Measurements from ENCODE around the gene COL27A1. TPM values are rescaled to one million over a fixed set of nuclear protein-coding genes. Genes with fewer than 3 reads are reported as not detected.

COL27A1 gene
- total RNA-seq, 3 donors from 2014 or later, result 1.4 to 2.8 (median 1.7) TPM

- ATAC-seq (no peak), DNase-seq (no peak)
- no peaks in the 10 kb centered on the region for H3K9me3 Mint-ChIP-seq
- no peaks in the 10 kb centered on the region for H3K36me3 Mint-ChIP-seq (ENCODE audit: insufficient read depth)
- H3K4me1 Mint-ChIP-seq (ENCODE audit: low read depth), result peaks cover 4% of the 10 kb centered on the region
- H3K4me3 Mint-ChIP-seq, result no peak overlapping the region
- H3K27me3 Mint-ChIP-seq (ENCODE audit: low read depth), result peaks cover 4% of the 10 kb centered on the region
These were observed 130.9 kb downstream of the COL27A1 start for GRCh38 chr9:114286146-114286679.

- peaks cover 4% of the 10 kb centered on the region for H3K4me1 Mint-ChIP-seq (ENCODE audit: low read depth)
- no peak for DNase-seq
- H3K36me3 Mint-ChIP-seq (ENCODE audit: insufficient read depth), result no peaks in the 10 kb centered on the region
These were observed 131.8 kb downstream of the COL27A1 start for GRCh38 chr9:114287001-114287762.

DNA sequence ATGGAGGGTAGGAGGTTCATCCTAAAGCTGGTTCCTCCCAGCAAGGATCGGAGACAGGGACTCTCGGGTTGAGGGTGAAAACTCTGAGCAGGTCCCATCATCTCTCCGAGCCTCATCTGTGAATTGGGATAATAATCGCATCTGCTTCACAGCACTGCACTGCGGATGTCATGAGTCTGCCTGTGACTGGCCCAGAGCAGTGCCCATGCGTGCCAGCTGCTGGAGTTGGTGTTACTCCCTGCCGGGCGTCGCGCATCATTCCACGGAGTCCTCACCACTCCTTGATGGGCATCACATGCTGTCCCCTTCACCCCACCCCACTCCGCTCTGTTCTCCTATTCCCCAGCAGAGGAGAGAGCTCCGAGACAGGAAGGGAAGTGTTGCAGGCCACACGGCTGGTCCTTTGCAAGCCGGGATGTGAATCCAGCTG lies 132.4 kb downstream of the COL27A1 start:
- Mint-ChIP-seq H3K4me3 (no peak overlapping the region), H3K27me3 (ENCODE audit: low read depth) (peaks cover 4% of the 10 kb centered on the region), H3K4me1 (ENCODE audit: low read depth) (peaks cover 4% of the 10 kb centered on the region), H3K9me3 (no peaks in the 10 kb centered on the region), H3K36me3 (ENCODE audit: insufficient read depth) (no peaks in the 10 kb centered on the region)
- DNase-seq, result no peak
- no peak for ATAC-seq

More at GRCh38 chr9:114287001-114287762, 131.8 kb downstream of the COL27A1 start:
- no peak overlapping the region for H3K4me3 Mint-ChIP-seq
- ATAC-seq, result no peak
- peaks cover 4% of the 10 kb centered on the region for H3K27me3 Mint-ChIP-seq (ENCODE audit: low read depth)
- H3K9me3 Mint-ChIP-seq, result no peaks in the 10 kb centered on the region

DNA sequence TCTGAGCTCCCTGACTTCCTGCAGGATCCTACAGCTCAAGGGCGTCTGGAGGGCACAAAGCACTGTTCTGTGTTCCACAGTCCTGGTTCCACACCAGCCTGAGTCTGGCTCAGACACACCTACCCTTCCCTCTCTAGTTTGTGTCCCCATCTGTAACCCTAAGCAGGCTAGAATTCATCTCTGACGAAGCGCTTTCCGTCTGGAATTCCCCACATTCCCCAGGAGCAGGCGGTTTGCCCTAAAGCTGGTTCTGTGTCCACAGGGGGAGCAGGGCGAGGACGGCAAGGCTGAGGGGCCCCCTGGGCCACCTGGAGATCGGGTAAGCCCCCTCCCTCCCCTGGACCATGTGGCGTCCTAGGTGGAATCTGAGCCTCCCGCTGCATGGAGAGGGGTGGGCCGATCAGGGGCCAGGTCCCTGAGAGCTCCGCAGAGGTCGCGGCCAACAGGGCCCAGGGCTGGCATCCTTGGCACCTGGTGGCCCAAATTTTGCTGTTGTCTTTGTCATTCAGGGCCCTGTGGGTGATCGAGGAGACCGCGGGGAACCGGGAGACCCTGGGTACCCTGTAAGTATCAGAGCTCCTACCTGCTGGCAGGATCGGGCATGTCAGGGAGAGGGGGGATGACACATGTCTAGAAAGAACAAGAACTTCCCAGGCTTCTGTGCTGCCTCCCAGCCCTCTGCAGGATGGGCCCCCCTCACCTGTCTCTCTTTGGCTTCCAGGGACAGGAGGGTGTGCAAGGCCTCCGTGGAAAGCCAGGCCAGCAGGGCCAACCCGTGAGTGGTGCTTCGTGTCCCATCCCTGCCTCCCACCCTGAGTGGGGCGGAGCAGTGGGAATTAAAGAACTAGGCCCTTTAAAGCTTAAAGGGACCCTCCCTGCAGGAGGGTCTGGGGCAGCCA lies 133.1 kb downstream of the COL27A1 start:
- no peak overlapping the region for H3K4me3 Mint-ChIP-seq
- H3K36me3 Mint-ChIP-seq (ENCODE audit: insufficient read depth), result no peaks in the 10 kb centered on the region
- peaks cover 4% of the 10 kb centered on the region for H3K27me3 Mint-ChIP-seq (ENCODE audit: low read depth)
- ATAC-seq (no peak), DNase-seq (no peak)
- H3K4me1 Mint-ChIP-seq (ENCODE audit: low read depth), result peaks cover 4% of the 10 kb centered on the region
- no peaks in the 10 kb centered on the region for H3K9me3 Mint-ChIP-seq

GRCh38 chr9:114289106-114289505 lies 133.8 kb downstream of the COL27A1 start:
- no peak overlapping the region for H3K4me3 Mint-ChIP-seq
- ATAC-seq (no peak), DNase-seq (no peak)
- peaks cover 4% of the 10 kb centered on the region for H3K27me3 Mint-ChIP-seq (ENCODE audit: low read depth)
- H3K9me3 Mint-ChIP-seq, result no peaks in the 10 kb centered on the region
- peaks cover 4% of the 10 kb centered on the region for H3K4me1 Mint-ChIP-seq (ENCODE audit: low read depth)
- H3K36me3 Mint-ChIP-seq (ENCODE audit: insufficient read depth), result no peaks in the 10 kb centered on the region

DNA sequence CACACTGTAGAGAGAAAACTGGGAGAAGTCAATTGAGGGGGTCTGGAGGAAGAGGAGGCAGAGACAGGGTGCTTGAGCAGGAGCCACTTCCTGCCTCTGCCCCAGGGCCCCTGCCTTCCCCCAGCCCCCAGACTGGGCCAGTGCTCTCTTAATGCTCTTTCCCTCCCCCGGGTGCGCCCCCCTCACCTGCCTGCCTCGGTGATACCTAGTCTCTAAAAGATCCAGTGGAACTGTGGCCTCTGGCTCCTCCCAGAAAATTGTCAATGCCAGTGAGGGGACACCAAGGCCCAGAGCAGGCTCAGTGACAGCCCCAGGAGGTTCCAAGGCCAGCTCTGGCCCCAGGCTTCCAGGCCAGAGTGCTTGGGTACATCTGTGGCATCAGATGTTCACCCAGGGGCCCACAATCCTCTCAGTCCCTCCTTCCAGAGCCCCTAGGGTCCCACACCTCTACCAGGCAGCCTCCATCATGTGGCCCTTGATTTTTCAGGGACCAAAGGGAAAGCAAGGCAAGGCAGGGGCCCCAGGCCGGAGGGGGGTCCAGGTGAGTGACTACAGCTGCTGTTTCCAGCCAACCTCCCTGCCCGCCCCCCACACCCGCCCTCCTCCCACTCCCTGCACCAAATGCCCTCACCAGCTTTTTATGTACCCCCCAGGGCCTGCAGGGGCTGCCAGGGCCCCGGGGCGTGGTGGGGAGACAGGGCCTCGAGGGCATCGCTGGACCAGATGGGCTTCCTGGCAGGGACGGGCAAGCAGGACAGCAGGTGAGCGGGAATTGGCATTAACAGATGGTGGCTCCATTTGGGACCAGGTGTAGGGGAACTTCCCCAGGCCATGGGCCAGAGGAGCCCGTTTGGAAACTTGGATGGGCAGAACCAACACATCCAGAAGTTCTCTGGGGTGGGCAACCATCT lies 134.5 kb downstream of the COL27A1 start:
- Mint-ChIP-seq H3K4me1 (ENCODE audit: low read depth) (peaks cover 4% of the 10 kb centered on the region), H3K27me3 (ENCODE audit: low read depth) (peaks cover 4% of the 10 kb centered on the region), H3K9me3 (peaks cover 4% of the 10 kb centered on the region), H3K36me3 (ENCODE audit: insufficient read depth) (no peaks in the 10 kb centered on the region), H3K4me3 (no peak overlapping the region)
- no peak for ATAC-seq
- no peak for DNase-seq

GRCh38 chr9:114290561-114290986 lies 135.2 kb downstream of the COL27A1 start:
- Mint-ChIP-seq H3K4me3 (no peak overlapping the region), H3K27me3 (ENCODE audit: low read depth) (peaks cover 4% of the 10 kb centered on the region), H3K4me1 (ENCODE audit: low read depth) (peaks cover 4% of the 10 kb centered on the region), H3K36me3 (ENCODE audit: insufficient read depth) (no peaks in the 10 kb centered on the region), H3K9me3 (peaks cover 10% of the 10 kb centered on the region)
- ATAC-seq, result no peak
- DNase-seq, result no peak

GRCh38 chr9:114291064-114291474 lies 135.7 kb downstream of the COL27A1 start:
- peaks cover 3% of the 10 kb centered on the region for H3K36me3 Mint-ChIP-seq (ENCODE audit: insufficient read depth)
- H3K9me3 Mint-ChIP-seq, result peaks cover 13% of the 10 kb centered on the region
- peaks cover 4% of the 10 kb centered on the region for H3K27me3 Mint-ChIP-seq (ENCODE audit: low read depth)
- H3K4me3 Mint-ChIP-seq, result no peak overlapping the region
- DNase-seq, result peak; percentile 68
- peaks cover 4% of the 10 kb centered on the region for H3K4me1 Mint-ChIP-seq (ENCODE audit: low read depth)
- peak; percentile 37 to 54 for ATAC-seq

- Mint-ChIP-seq H3K36me3 (ENCODE audit: insufficient read depth) (peaks cover 3% of the 10 kb centered on the region), H3K27me3 (ENCODE audit: low read depth) (peaks cover 4% of the 10 kb centered on the region), H3K4me1 (ENCODE audit: low read depth) (peaks cover 4% of the 10 kb centered on the region), H3K9me3 (peaks cover 18% of the 10 kb centered on the region), H3K4me3 (no peak overlapping the region)
- ATAC-seq, result no peak
- DNase-seq, result no peak
These were observed 136.7 kb downstream of the COL27A1 start for GRCh38 chr9:114291886-114292590.

- peaks cover 4% of the 10 kb centered on the region for H3K4me1 Mint-ChIP-seq (ENCODE audit: low read depth)
- H3K9me3 Mint-ChIP-seq, result peaks cover 18% of the 10 kb centered on the region
- peaks cover 4% of the 10 kb centered on the region for H3K27me3 Mint-ChIP-seq (ENCODE audit: low read depth)
- no peak for ATAC-seq
- DNase-seq, result no peak
- H3K36me3 Mint-ChIP-seq (ENCODE audit: insufficient read depth), result peaks cover 3% of the 10 kb centered on the region
- no peak overlapping the region for H3K4me3 Mint-ChIP-seq
These were observed 139.3 kb downstream of the COL27A1 start for GRCh38 chr9:114294664-114295063.

- Mint-ChIP-seq H3K9me3 (peaks cover 18% of the 10 kb centered on the region), H3K4me1 (ENCODE audit: low read depth) (no peaks in the 10 kb centered on the region), H3K4me3 (no peak overlapping the region), H3K36me3 (ENCODE audit: insufficient read depth) (peaks cover 3% of the 10 kb centered on the region), H3K27me3 (ENCODE audit: low read depth) (peaks cover 3% of the 10 kb centered on the region)
- DNase-seq (no peak), ATAC-seq (no peak)
These were observed 141.0 kb downstream of the COL27A1 start for GRCh38 chr9:114296338-114296737.

DNA sequence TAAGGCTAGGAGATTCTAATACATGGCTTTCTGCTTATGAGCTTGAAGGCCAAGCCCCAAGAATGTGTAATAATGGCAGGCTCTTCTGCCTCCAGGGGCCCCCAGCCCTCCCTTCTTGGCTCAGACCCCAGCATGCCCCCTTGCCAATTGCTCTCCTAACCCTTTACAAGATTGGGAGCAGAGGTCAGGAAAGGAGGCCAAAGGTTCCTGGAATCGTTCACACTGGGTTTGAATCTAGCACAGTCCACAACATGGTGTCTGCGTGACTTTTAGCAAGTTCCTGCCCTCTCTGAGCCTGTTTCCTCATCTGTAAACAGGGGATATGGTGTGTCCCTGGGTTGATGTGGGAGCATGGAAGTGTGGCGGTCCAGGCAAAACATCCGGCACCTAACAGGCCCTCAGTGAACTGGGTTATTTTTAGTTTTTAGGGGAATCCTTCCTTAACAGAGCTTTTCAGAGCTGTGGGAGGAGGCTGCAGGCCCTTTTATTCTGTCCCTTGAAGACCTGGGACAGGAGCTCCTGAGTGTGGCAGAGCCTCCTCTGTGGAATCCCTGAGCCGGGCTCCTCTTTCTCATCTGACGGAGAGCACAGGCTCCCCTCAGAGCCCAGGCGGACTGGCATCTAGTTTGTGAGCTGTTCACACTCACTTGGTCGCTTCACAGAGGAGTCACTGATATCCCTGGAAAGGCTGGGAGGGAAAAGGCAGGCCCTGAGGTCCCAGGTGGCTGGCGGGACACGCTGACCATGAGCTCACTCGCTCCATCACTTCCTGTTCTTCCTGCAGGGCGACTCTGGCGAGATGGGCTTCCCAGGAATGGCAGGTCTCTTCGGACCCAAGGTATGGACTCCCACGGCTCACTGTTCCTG lies 144.2 kb downstream of the COL27A1 start:
- DNase-seq (no peak), ATAC-seq (no peak)
- Mint-ChIP-seq H3K4me1 (ENCODE audit: low read depth) (no peaks in the 10 kb centered on the region), H3K9me3 (peaks cover 17% of the 10 kb centered on the region), H3K4me3 (no peak overlapping the region), H3K36me3 (ENCODE audit: insufficient read depth) (peaks cover 3% of the 10 kb centered on the region), H3K27me3 (ENCODE audit: low read depth) (peaks cover 9% of the 10 kb centered on the region)

Measured in activated T-cell treated with anti-CD3 and anti-CD28 coated beads, Interleukin-2, amount 50 U/mL, for 4 hours (primary cell).